ENCODE data around the gene RFX7.

DNA sequence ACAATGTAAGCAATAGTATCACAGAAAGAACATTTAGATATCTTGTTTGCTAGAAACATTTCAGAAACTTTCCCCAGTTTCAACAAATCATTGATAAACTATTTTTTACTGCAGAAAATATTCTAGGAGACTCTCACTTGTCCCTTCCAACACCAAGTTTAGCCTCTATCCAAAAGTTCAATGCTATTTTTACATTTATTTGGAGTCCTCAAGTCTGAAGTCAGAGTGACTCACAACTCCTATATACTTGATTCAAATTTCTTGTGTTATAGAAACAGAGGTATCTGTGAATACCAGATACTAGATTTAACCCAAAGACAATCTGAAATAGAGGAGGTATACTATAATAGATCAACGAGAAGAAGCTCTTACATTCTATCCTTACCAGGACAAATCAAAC lies 49.6 kb downstream of the RFX7 start:
- TF ChIP-seq EZH2 (IDR thresholded peaks at IDR 0.05; ENCODE audit: insufficient read depth, poor library complexity, severe bottlenecking) (no peak), EZH2phosphoT487 (IDR thresholded peaks at IDR 0.05; ENCODE audit: insufficient read depth, low read depth) (no peak)
